ENCODE results near the gene SMIM29. TPM values are rescaled to one million over a fixed set of nuclear protein-coding genes. Genes with fewer than 3 reads are reported as not detected.

SMIM29 gene
- total and polyA plus RNA-seq, 2 donors (not counting 1 experiment from before 2014, with no cell fraction given) = 16.7 to 36.3 TPM

DNA sequence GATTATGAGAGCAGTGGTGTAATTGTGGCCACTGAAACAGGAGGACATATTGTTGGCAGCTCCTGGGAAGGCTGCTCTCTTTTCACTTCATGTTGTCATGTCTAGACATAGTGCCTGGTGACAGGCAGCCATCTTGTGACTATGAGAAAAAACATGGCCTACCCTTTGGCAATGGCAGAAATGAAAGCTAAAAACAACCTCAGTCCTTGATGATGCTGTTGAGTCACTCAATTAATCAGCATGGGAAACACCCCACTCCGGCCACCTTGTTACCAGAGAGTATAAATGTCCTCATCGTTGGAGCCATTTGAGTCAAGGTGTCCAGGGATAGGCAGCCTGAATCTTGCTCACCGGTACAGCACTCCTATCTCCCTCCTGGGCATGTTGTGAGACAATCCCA lies 43.3 kb downstream of the SMIM29 start:
- no peak overlapping the region for H3K4me3 ChIP-seq (replicated peaks in 1 of 4; ENCODE audit: control extremely low read depth in 1 of 4, insufficient read depth in 1 of 4, low read depth in 3 of 4, low read length in 4 of 4)
- TF ChIP-seq, protein P1, sequence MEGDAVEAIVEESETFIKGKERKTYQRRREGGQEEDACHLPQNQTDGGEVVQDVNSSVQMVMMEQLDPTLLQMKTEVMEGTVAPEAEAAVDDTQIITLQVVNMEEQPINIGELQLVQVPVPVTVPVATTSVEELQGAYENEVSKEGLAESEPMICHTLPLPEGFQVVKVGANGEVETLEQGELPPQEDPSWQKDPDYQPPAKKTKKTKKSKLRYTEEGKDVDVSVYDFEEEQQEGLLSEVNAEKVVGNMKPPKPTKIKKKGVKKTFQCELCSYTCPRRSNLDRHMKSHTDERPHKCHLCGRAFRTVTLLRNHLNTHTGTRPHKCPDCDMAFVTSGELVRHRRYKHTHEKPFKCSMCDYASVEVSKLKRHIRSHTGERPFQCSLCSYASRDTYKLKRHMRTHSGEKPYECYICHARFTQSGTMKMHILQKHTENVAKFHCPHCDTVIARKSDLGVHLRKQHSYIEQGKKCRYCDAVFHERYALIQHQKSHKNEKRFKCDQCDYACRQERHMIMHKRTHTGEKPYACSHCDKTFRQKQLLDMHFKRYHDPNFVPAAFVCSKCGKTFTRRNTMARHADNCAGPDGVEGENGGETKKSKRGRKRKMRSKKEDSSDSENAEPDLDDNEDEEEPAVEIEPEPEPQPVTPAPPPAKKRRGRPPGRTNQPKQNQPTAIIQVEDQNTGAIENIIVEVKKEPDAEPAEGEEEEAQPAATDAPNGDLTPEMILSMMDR (conservative IDR thresholded peaks at IDR 0.05 in 1 of 2, IDR thresholded peaks at IDR 0.05 in 1 of 2; ENCODE audit: low read depth in 1 of 2, low read length in 2 of 2) = no peak
- no peak for TF ChIP-seq EZH2 (IDR thresholded peaks at IDR 0.05; ENCODE audit: low read length, missing control alignments)
- H3K36me3 ChIP-seq (ENCODE audit: control insufficient read depth, insufficient read depth, low read length) = no peaks in the 10 kb centered on the region
- no peak for DNase-seq (ENCODE audit: low read depth in 2 of 2)
- H2AFZ ChIP-seq (ENCODE audit: low read length) = no peak overlapping the region
- H3K27me3 ChIP-seq (ENCODE audit: control insufficient read depth, insufficient read depth, low read length) = no peaks in the 10 kb centered on the region
- H3K4me2 ChIP-seq (ENCODE audit: extremely low read depth, insufficient read depth, low read length) = no peak overlapping the region
- no peak overlapping the region for H3K27ac ChIP-seq (ENCODE audit: insufficient read depth, low read length)
- H4K20me1 ChIP-seq (ENCODE audit: control insufficient read depth, extremely low read depth, insufficient read depth, low read length) = no peaks in the 10 kb centered on the region
- no peaks in the 10 kb centered on the region for H3K79me2 ChIP-seq (ENCODE audit: control insufficient read depth, insufficient read depth, low read length)
- H3K9ac ChIP-seq (ENCODE audit: insufficient read depth, low read length) = no peak overlapping the region
- no peaks in the 10 kb centered on the region for H3K9me3 ChIP-seq (ENCODE audit: control insufficient read depth, insufficient read depth, low read depth, low read length)
- no peaks in the 10 kb centered on the region for H3K4me1 ChIP-seq (ENCODE audit: control insufficient read depth, extremely low read depth, insufficient read depth, low read length)

DNA sequence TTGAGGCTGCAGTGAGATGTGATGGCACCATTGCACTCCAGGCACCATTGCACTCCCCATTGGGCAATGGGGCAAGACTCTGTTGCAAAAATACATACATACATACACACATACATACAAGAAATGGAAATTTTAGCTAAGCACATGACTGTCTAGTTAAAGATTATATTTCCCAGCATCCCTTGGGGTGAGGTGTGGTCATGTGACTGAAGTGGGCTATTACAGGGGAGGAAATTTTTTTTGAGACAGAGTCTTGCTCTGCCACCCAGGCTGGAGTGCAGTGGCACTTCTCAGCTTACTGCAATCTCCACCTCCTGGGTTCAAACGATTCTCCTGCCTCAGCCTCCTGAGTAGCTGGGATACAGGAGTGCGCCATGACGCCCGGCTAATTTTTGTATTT lies 44.1 kb downstream of the SMIM29 start:
- no peak for DNase-seq (ENCODE audit: low read depth in 2 of 2)
- no peaks in the 10 kb centered on the region for H3K27me3 ChIP-seq (ENCODE audit: control insufficient read depth, insufficient read depth, low read length)
- H4K20me1 ChIP-seq (ENCODE audit: control insufficient read depth, extremely low read depth, insufficient read depth, low read length) = no peaks in the 10 kb centered on the region
- TF ChIP-seq, protein P1 (conservative IDR thresholded peaks at IDR 0.05 in 1 of 2, IDR thresholded peaks at IDR 0.05 in 1 of 2; ENCODE audit: low read depth in 1 of 2, low read length in 2 of 2) = no peak
- TF ChIP-seq EZH2 (IDR thresholded peaks at IDR 0.05; ENCODE audit: low read length, missing control alignments) = no peak
- no peaks in the 10 kb centered on the region for H3K79me2 ChIP-seq (ENCODE audit: control insufficient read depth, insufficient read depth, low read length)
- no peak overlapping the region for H3K9ac ChIP-seq (ENCODE audit: insufficient read depth, low read length)
- no peaks in the 10 kb centered on the region for H3K4me1 ChIP-seq (ENCODE audit: control insufficient read depth, extremely low read depth, insufficient read depth, low read length)
- H3K36me3 ChIP-seq (ENCODE audit: control insufficient read depth, insufficient read depth, low read length) = no peaks in the 10 kb centered on the region
- no peaks in the 10 kb centered on the region for H3K9me3 ChIP-seq (ENCODE audit: control insufficient read depth, insufficient read depth, low read depth, low read length)
- no peak overlapping the region for H2AFZ ChIP-seq (ENCODE audit: low read length)
- no peak overlapping the region for H3K4me3 ChIP-seq (replicated peaks in 1 of 4; ENCODE audit: control extremely low read depth in 1 of 4, insufficient read depth in 1 of 4, low read depth in 3 of 4, low read length in 4 of 4)
- H3K27ac ChIP-seq (ENCODE audit: insufficient read depth, low read length) = no peak overlapping the region
- no peak overlapping the region for H3K4me2 ChIP-seq (ENCODE audit: extremely low read depth, insufficient read depth, low read length)

GRCh38 chr6:34202329-34203201 lies 46.2 kb downstream of the SMIM29 start:
- TF ChIP-seq, protein P1 (conservative IDR thresholded peaks at IDR 0.05 in 1 of 2, IDR thresholded peaks at IDR 0.05 in 1 of 2; ENCODE audit: low read depth in 1 of 2, low read length in 2 of 2) = no peak
- TF ChIP-seq EZH2 (IDR thresholded peaks at IDR 0.05; ENCODE audit: low read length, missing control alignments) = no peak
- Histone ChIP-seq H3K36me3 (ENCODE audit: control insufficient read depth, insufficient read depth, low read length) (no peaks in the 10 kb centered on the region), H3K4me3 (replicated peaks in 1 of 4; ENCODE audit: control extremely low read depth in 1 of 4, insufficient read depth in 1 of 4, low read depth in 3 of 4, low read length in 4 of 4) (no peak overlapping the region), H3K9ac (ENCODE audit: insufficient read depth, low read length) (no peak overlapping the region), H3K27me3 (ENCODE audit: control insufficient read depth, insufficient read depth, low read length) (no peaks in the 10 kb centered on the region), H4K20me1 (ENCODE audit: control insufficient read depth, extremely low read depth, insufficient read depth, low read length) (no peaks in the 10 kb centered on the region), H3K4me1 (ENCODE audit: control insufficient read depth, extremely low read depth, insufficient read depth, low read length) (no peaks in the 10 kb centered on the region), H3K79me2 (ENCODE audit: control insufficient read depth, insufficient read depth, low read length) (no peaks in the 10 kb centered on the region), H3K27ac (ENCODE audit: insufficient read depth, low read length) (no peak overlapping the region), H3K4me2 (ENCODE audit: extremely low read depth, insufficient read depth, low read length) (no peak overlapping the region), H3K9me3 (ENCODE audit: control insufficient read depth, insufficient read depth, low read depth, low read length) (no peaks in the 10 kb centered on the region), H2AFZ (ENCODE audit: low read length) (no peak overlapping the region)
- no peak for DNase-seq (ENCODE audit: low read depth in 2 of 2)

Data from fibroblast of lung (primary cell).